ENCODE measurements around the gene GZMB.

GRCh38 chr14:24630087-24630871, 3.7 kb downstream of the GZMB start:
- TF ChIP-seq POLR2A (IDR thresholded peaks at IDR 0.05; ENCODE audit: low read depth) (no peak), POLR2AphosphoS5 (IDR thresholded peaks at IDR 0.05) (no peak), CTCF (IDR thresholded peaks at IDR 0.05) (no peak), EP300 (IDR thresholded peaks at IDR 0.05) (no peak)

Measured in esophagus muscularis mucosa (tissue), 4 donors.